Tibial nerve (tissue), 4 donors: ENCODE results near the gene LY86. TPM values are rescaled to one million over a fixed set of nuclear protein-coding genes. Genes with fewer than 3 reads are reported as not detected.
A peak's percentile ranks its signal among the peaks of the same experiment; 100 is the strongest.

Source experiments
- DNase-seq, 2 donors: peaks; one replicate each; pipeline ENCODE4 v3.0.0-alpha.2; 2019; ENCODE audit warnings: low spot score in 2 of 2
- H3K27ac ChIP-seq, 4 donors: fragments of 200-600 bp; sonication (generic) in 3 of 4; one replicate each; pipeline ENCODE4 v1.5.1; 2017 to 2019; ENCODE audit warnings: mild to moderate bottlenecking in 1 of 4
- H3K27me3 ChIP-seq, 2 donors: fragments of 200-600 bp; sonication (generic) in 1 of 2; one replicate each; pipeline versions ENCODE4 v1.5.1 to v1.6.0; 2017 to 2019
- H3K36me3 ChIP-seq, 3 donors: fragments of 200-600 bp; sonication (generic); one replicate each; pipeline ENCODE4 v1.5.1; 2018 to 2019
- H3K4me1 ChIP-seq, 4 donors: fragments of 200-600 bp; sonication (generic) in 3 of 4; one replicate each; pipeline ENCODE4 v1.5.1; 2017 to 2019
- H3K4me3 ChIP-seq, 4 donors: fragments of 200-600 bp; sonication (generic) in 3 of 4; one replicate each; pipeline ENCODE4 v1.5.1; 2017 to 2019; ENCODE audit warnings: mild to moderate bottlenecking in 1 of 4, moderate library complexity in 1 of 4
- H3K9me3 ChIP-seq, 4 donors: fragments of 200-600 bp; sonication (generic) in 3 of 4; one replicate each; pipeline ENCODE4 v1.5.1; 2017 to 2019
- CTCF ChIP-seq, 5 experiments: fragments of 200-600 bp in 3 of 5; fragments of 450-650 bp in 2 of 5; sonication (generic) in 3 of 5; IDR thresholded peaks; one replicate each; pipeline ENCODE4 v1.5.1; 2016 to 2019; ENCODE audit warnings: antibody characterized with exemption in 5 of 5, mild to moderate bottlenecking in 3 of 5, moderate library complexity in 2 of 5
- EP300 ChIP-seq, 2 donors: sonication (generic); formaldehyde crosslinking; IDR thresholded peaks; one replicate each; pipeline ENCODE4 v1.6.1; 2017; ENCODE audit warnings: antibody characterized with exemption in 2 of 2, mild to moderate bottlenecking in 1 of 2
- POLR2A ChIP-seq, 2 donors: fragments of 450-650 bp; IDR thresholded peaks; one replicate each; pipeline ENCODE4 v1.6.1; 2017; ENCODE audit warnings: antibody characterized with exemption in 2 of 2, mild to moderate bottlenecking in 2 of 2, moderate library complexity in 2 of 2
- WGBS, 2 donors: methylation state at CpG; one replicate each; pipeline ENCODE4 v1.1.5; 2018; 5-methylcytosine and 5-hydroxymethylcytosine counted together
- total RNA-seq, 4 donors: library from RNA; depleted of rRNA; stranded (reverse); fragments of >200 nt; gene quantifications; one replicate each; pipeline ENCODE4 v1.1.0, GENCODE V29; 2016

LY86 gene
- total RNA-seq, 4 donors from 2014 or later: 0.60 to 8.3 (median 4.5) TPM

- Histone ChIP-seq H3K36me3 (no peaks in the 10 kb centered on the region), H3K27me3 (no peaks in the 10 kb centered on the region), H3K4me3 (peak overlapping the region; percentile 24 to 54 (median 44)), H3K27ac (peak overlapping the region in 2 of 4 donors; percentile 4 to 47), H3K4me1 (peaks cover 0 to 14% (median 10%) of the 10 kb centered on the region in 4 donors), H3K9me3 (no peaks in the 10 kb centered on the region)
- DNase-seq: no peak
- 45 to 52% methylated on average over 24 to 27 of the region's 27 CpGs for WGBS, 2 donors
- TF ChIP-seq CTCF (IDR thresholded peaks at IDR 0.05) (no peak), POLR2A (IDR thresholded peaks at IDR 0.05) (no peak), EP300 (IDR thresholded peaks at IDR 0.05) (no peak)
These were observed 42.8 kb upstream of the LY86 start for GRCh38 chr6:6545616-6546317.

- WGBS, 2 donors: 1% methylated on average over 54 to 57 of the region's 64 CpGs
- no peaks in the 10 kb centered on the region for H3K36me3 ChIP-seq
- H3K27ac ChIP-seq: peak overlapping the region in 3 of 4 donors; percentile 4 to 47 (median 30)
- H3K27me3 ChIP-seq: no peaks in the 10 kb centered on the region
- H3K4me1 ChIP-seq: peaks cover 0 to 14% (median 10%) of the 10 kb centered on the region in 4 donors
- no peaks in the 10 kb centered on the region for H3K9me3 ChIP-seq
- TF ChIP-seq POLR2A (IDR thresholded peaks at IDR 0.05): no peak
- DNase-seq: peak; percentile 23 to 30
- H3K4me3 ChIP-seq: peak overlapping the region; percentile 24 to 54 (median 44)
These were observed 42.0 kb upstream of the LY86 start for GRCh38 chr6:6546318-6547109.

- peak; percentile 89 to 97 for DNase-seq
- peak in 1 of 2 donors; percentile 16 for TF ChIP-seq EP300 (IDR thresholded peaks at IDR 0.05)
- TF ChIP-seq POLR2A (IDR thresholded peaks at IDR 0.05): no peak
- peak; percentile 89 to 95 (median 90) for TF ChIP-seq CTCF (IDR thresholded peaks at IDR 0.05)
- Histone ChIP-seq H3K4me3 (peak overlapping the region; percentile 24 to 54 (median 44)), H3K27me3 (no peaks in the 10 kb centered on the region), H3K9me3 (no peaks in the 10 kb centered on the region), H3K4me1 (peaks cover 0 to 14% (median 10%) of the 10 kb centered on the region in 4 donors), H3K36me3 (no peaks in the 10 kb centered on the region), H3K27ac (peak overlapping the region in 1 of 4 donors; percentile 47)
- WGBS, 2 donors: 21 to 25% methylated on average over 14 of the region's 14 CpGs
These were observed 41.2 kb upstream of the LY86 start for GRCh38 chr6:6547110-6547879.

GRCh38 chr6:6556161-6556737 is 32.3 kb upstream of the LY86 start:
- TF ChIP-seq EP300 (IDR thresholded peaks at IDR 0.05) (peak in 1 of 2 donors; percentile 50), POLR2A (IDR thresholded peaks at IDR 0.05) (no peak)
- H3K27me3 ChIP-seq: no peaks in the 10 kb centered on the region
- no peak overlapping the region for H3K4me3 ChIP-seq
- no peaks in the 10 kb centered on the region for H3K9me3 ChIP-seq
- H3K36me3 ChIP-seq: no peaks in the 10 kb centered on the region
- no peak for DNase-seq
- H3K4me1 ChIP-seq: peaks cover 0 to 4% (median 0%) of the 10 kb centered on the region in 4 donors
- H3K27ac ChIP-seq: no peak overlapping the region
- 50 to 56% methylated on average over 7 of the region's 7 CpGs for WGBS, 2 donors

- 48 to 54% methylated on average over 10 of the region's 10 CpGs for WGBS, 2 donors
- Histone ChIP-seq H3K36me3 (no peaks in the 10 kb centered on the region), H3K9me3 (no peaks in the 10 kb centered on the region), H3K27me3 (no peaks in the 10 kb centered on the region), H3K4me1 (peaks cover 0 to 4% (median 0%) of the 10 kb centered on the region in 4 donors), H3K27ac (peak overlapping the region in 1 of 4 donors; percentile 18), H3K4me3 (no peak overlapping the region)
- DNase-seq: no peak
- TF ChIP-seq CTCF (IDR thresholded peaks at IDR 0.05): peak; percentile 32 to 62 (median 52)
- TF ChIP-seq EP300 (IDR thresholded peaks at IDR 0.05): no peak
These were observed 31.6 kb upstream of the LY86 start for GRCh38 chr6:6556738-6557503.
